NCI-H774 (cell line): ENCODE measurements around the gene AP1S3.
A peak's percentile ranks its signal among the peaks of the same experiment; 100 is the strongest.
"Not testable (repeated sequence)": the region's sequence is repeated elsewhere in the genome, so short reads cannot be mapped to it uniquely, and the experiment has no call there.

ENCODE experiments used
- DNase-seq: peaks from one replicate; lab custom pipeline; 2025; lab: John Stamatoyannopoulos, UW

AP1S3 gene

DNA sequence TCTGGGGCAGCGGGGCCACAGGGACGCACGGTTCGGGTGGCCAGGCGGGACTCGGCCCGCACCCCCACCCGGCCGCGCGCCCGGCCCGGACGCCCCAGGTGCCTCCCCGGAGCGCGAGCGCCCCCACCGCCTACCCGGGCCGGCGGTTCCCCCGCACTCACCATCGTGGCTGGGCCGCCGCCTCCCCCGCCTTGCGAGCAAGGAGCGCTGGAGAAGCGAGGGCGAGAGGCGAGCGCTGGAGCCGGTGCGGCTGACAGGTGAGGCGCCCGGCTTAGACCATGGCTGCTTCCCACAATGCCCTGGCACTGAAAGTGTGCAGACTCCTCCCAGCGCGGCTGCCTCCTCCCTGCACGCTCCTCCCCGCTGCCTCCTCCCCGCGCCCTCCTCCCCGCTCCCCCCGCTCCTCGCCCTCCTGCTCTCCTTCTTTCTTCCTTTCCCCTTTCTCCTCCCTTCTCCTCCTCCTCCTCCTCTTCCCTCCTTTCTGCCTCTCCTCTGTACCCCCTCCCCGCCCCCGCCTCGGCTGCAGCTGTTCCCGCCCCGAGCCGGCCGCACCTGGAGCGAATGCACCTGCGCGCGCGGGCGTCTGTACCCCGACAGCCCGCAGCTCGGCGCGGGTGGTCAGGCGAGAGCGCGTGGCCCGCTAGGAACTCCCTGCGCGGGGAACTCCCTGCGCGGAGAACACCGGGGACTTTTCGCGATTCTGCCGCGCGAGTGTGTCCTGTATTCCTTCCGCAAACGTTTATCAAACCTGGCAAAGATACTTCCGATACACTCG lies at the start of gene AP1S3:
Gene AP1S3 (minus strand): TSS at position 296 of the 775 bp plus-strand sequence. CDS start 132 bp downstream, at position 164.
- peak; percentile 81 for DNase-seq

GRCh38 chr2:223887127-223887526 lies 49.7 kb upstream of the AP1S3 start:
- DNase-seq, result no peak

DNA sequence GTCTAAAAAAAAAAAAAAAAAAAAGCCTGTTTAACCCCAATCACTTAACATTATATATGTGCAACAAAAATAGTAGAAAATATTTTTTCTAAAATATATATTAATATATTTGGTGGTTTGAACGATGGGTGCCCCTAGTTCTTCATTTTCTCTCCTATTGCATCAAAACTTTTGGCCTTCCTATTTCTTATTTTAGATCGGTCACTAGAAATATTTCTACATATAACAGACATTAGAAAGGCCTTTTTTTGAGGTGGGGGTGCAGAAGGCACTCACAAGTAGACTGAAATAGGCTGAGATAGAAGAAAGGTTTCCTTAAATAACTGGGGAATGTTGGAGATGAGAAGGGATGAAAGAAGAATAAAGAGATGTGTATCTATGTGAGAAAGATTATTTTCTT lies 49.3 kb upstream of the AP1S3 start:
- DNase-seq, result no peak

DNA sequence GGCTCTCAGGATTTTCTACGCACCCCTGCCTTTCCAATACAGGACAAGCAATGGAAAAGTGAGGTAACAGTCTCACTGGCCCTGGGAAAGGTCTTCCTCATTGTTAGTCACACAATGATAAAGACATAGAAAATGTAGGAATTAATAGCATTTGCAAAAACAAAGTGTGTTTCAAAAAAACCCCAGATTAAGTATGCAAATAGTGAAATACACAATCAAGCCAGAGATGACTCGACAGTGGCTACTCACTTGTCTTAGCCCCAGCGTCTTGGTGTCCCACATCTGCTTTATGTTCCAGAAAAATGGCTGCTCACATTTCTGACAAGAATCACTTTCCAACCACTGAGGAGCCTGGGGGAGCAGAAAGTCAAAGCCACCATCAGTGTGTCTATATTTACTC lies 47.0 kb upstream of the AP1S3 start:
- no peak for DNase-seq

GRCh38 chr2:223882715-223883114 lies 45.3 kb upstream of the AP1S3 start:
- DNase-seq, result no peak

GRCh38 chr2:223880796-223881195 lies 43.4 kb upstream of the AP1S3 start:
- DNase-seq, result no peak

- no peak for DNase-seq
These were observed 40.5 kb upstream of the AP1S3 start for GRCh38 chr2:223877721-223878410.

DNA sequence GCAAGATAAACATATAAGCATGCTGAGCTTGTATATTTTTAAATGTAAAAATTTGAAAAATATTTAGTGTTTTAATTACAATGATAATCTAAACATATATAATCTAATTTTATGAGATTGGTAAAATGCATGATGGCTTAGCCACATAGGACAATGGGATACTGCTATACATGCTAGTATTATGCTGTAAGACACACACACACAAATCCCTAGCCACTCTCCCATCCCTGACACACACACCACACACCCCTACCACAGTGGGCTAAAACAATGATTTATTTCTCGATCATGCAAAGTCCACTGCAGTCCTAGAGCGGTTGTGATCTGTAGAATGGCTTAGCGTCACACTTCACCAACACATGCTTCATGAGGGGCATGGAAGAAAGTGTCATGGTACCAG lies 36.3 kb upstream of the AP1S3 start:
- DNase-seq, result no peak

- DNase-seq, result not testable (repeated sequence)
These were observed 35.4 kb upstream of the AP1S3 start for GRCh38 chr2:223872772-223873171.

GRCh38 chr2:223871661-223872060 lies 34.3 kb upstream of the AP1S3 start:
- DNase-seq, result not testable (repeated sequence)

DNA sequence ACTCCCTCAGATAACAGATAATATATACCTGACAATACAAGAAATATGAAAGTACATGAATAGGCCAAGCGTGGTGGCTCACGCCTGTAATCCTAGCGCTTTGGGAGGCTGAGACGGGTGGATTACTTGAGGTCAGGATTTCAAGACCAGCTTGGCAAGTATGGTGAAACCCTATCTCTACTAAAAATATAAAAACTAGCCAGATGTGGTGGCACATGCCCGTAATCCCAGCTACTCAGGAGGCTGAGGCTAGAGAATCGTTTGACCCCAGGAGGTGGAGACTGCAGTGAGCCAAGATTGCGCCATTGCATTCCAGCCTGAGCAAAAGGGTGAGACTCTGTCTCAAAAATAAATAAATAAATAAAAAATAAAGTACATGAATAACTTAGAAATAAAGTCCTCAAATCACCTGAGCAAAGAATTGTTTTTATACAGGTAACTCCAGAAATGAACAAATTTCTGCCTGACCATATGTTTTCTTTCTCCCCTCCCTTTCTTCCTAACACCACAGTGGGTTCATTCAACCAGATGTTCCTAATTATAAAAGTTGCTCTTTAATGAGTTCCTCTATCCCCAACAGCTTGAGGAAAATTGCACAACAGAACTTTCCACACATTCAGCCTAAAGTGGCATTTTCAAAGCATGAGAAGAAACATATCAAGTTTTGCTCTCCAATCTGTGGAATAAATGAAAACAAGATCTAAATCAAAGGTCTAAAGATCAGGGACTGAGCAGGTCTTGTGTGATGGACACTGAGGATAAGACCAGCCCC lies 33.6 kb upstream of the AP1S3 start:
- no peak for DNase-seq

- DNase-seq, result no peak
These were observed 30.6 kb upstream of the AP1S3 start for GRCh38 chr2:223868005-223868404.

DNA sequence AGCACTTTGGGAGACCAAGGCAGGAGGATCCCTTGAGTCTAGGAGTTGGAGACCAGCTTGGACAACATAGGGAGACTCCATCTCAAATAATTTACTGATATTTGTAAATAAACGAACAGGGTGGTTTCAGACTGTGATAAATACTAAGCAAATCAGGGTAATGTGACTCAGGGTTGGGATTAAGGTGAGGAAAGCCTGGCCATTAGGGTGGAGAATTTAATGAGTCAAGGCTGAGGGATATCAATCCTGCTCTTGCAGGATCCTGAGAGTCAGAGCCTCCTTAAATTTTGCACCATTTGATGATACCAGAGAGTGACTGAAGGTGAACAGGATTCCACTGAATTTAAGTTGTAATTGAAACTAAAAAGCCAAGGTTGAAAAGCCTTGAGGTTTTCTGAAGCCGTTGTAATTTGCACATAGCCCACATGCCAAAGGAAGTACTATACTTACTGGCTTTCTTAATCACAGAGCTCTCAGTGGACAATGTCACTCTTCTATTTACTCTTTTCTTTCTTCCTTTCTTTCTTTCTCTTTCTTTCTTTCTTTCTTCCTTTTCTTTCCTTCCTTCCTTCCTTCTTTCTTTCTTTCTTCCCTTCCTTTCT lies 28.6 kb upstream of the AP1S3 start:
- no peak for DNase-seq

GRCh38 chr2:223865124-223865523 lies 27.7 kb upstream of the AP1S3 start:
- no peak for DNase-seq

- DNase-seq, result no peak
These were observed 26.1 kb upstream of the AP1S3 start for GRCh38 chr2:223863491-223863890.

GRCh38 chr2:223860809-223861738 lies 23.7 kb upstream of the AP1S3 start:
- DNase-seq, result no peak

DNA sequence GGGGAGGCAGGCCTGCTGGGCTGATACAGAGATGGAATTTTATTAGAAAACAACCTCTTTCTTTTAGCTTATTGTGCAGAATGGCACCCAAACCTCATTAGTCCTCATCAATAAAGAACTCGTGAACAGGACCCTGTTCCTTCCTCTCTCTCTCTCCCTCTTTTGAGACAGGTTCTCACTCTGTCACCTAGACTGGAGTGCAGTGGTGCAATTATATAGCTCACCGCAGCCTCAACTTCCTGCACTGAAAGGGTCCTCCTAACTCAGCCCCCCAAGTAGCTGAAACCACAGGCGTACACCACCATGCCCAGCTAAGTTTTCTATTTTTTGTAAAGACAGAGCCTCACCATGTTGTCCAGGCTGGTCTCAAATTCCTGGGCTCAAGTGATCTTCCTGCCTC lies 21.7 kb upstream of the AP1S3 start:
- DNase-seq, result no peak

- DNase-seq, result no peak
These were observed 19.2 kb upstream of the AP1S3 start for GRCh38 chr2:223856584-223856983.

DNA sequence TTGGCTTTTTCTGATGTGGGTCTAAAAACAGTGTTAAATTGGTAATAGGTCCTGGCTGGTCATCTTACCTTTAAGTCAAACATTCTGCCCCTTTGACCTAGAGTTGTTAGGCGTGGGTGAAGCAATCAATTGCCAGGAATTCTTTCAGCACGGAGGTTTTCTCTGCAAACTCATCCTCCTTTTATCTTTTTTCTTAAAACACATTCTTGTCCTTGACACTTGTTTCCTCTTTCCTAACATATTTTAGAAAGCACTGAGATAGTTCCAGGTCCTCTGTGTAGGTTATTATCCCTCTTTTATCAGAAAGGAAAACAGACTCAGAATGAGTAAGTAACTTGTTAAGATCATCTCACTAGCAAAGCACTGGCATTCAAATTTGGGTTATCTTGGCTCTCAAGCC lies 18.6 kb upstream of the AP1S3 start:
- no peak for DNase-seq

- DNase-seq, result no peak
These were observed 18.0 kb upstream of the AP1S3 start for GRCh38 chr2:223855426-223855825.

DNA sequence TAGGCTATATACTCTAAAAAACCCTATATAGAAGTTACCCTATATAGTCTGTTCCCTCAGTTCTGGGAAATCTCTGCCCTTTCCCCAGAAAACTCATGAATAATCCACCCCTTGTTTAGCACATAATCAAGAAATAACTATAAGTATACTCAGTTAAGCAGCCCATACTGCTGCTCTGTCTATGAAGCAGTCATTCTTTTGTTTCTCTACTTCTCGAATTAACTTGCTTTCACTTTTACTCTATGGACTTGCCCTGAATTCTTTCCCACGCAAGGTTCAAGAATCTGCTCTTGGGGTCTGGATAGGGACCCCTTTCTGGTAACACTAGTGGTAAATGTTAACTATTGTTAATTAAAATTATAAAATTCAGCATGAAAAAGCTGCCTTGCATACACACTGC lies 17.4 kb upstream of the AP1S3 start:
- no peak for DNase-seq
